Ascending aorta (tissue), 2 donors: ENCODE results near the gene CD7. TPM values are rescaled to one million over a fixed set of nuclear protein-coding genes. Genes with fewer than 3 reads are reported as not detected.

Experiments used
- DNase-seq, 2 donors: peaks; one replicate each; pipeline ENCODE4 v3.0.0-alpha.2; 2019; ENCODE audit warnings: low spot score in 2 of 2
- H3K27ac ChIP-seq, 2 donors: fragments of 200-600 bp; sonication (generic); one replicate each; pipeline ENCODE4 v1.5.1; 2016 to 2017; ENCODE audit warnings: mild to moderate bottlenecking in 1 of 2
- H3K27me3 ChIP-seq: fragments of 200-600 bp; sonication (generic); one replicate; pipeline ENCODE4 v1.5.1; 2017
- H3K36me3 ChIP-seq, 2 donors: fragments of 200-600 bp; sonication (generic); one replicate each; pipeline ENCODE4 v1.5.1; 2016
- H3K4me1 ChIP-seq, 2 donors: fragments of 200-600 bp; sonication (generic); one replicate each; pipeline ENCODE4 v1.5.1; 2016 to 2017; ENCODE audit warnings: mild to moderate bottlenecking in 1 of 2
- H3K4me3 ChIP-seq, 2 donors: fragments of 200-600 bp; sonication (generic); one replicate each; pipeline ENCODE4 v1.5.1; 2016 to 2017; ENCODE audit warnings: mild to moderate bottlenecking in 1 of 2
- H3K9me3 ChIP-seq, 2 donors: fragments of 200-600 bp; sonication (generic); one replicate each; pipeline ENCODE4 v1.5.1; 2016
- CTCF ChIP-seq, 3 experiments: fragments of 200-600 bp in 2 of 3; fragments of 450-650 bp in 1 of 3; sonication (generic) in 2 of 3; IDR thresholded peaks; one replicate each; pipeline ENCODE4 v1.5.1; 2016 to 2019; ENCODE audit warnings: antibody characterized with exemption in 3 of 3, mild to moderate bottlenecking in 1 of 3, moderate library complexity in 1 of 3
- intact Hi-C: fragments of 100-400 bp; cut with DNase I; formaldehyde crosslinking; loops from one replicate; pipeline ENCODE4 v1.15.1; 2023
- total RNA-seq: library from RNA; depleted of rRNA; stranded (reverse); fragments of >200 nt; gene quantifications from one replicate; pipeline ENCODE4 v1.1.0, GENCODE V29; 2016

The CD7 gene
- total RNA-seq, 1 donor from 2014 or later, result 6.7 TPM

- Histone ChIP-seq H3K27ac (no peak overlapping the region), H3K27me3 (no peaks in the 10 kb centered on the region), H3K4me3 (no peak overlapping the region), H3K9me3 (no peaks in the 10 kb centered on the region), H3K36me3 (no peaks in the 10 kb centered on the region), H3K4me1 (peaks cover 12 to 26% of the 10 kb centered on the region in 2 donors)
- no peak for DNase-seq
- no peak for TF ChIP-seq CTCF (IDR thresholded peaks at IDR 0.05)
- intact Hi-C loops, result no loop called here
Observed at GRCh38 chr17:82301300-82301915, 16.0 kb downstream of the CD7 start.

GRCh38 chr17:82300707-82301270 lies 16.6 kb downstream of the CD7 start:
- peak in 1 of 2 donors; percentile 81 for DNase-seq

GRCh38 chr17:82300228-82300627 lies 17.2 kb downstream of the CD7 start:
- no peaks in the 10 kb centered on the region for H3K9me3 ChIP-seq
- no peak overlapping the region for H3K4me3 ChIP-seq
- no peak for DNase-seq
- no peaks in the 10 kb centered on the region for H3K27me3 ChIP-seq
- peaks cover 12 to 28% of the 10 kb centered on the region in 2 donors for H3K4me1 ChIP-seq
- TF ChIP-seq CTCF (IDR thresholded peaks at IDR 0.05), result no peak
- no peak overlapping the region for H3K27ac ChIP-seq
- H3K36me3 ChIP-seq, result no peaks in the 10 kb centered on the region
- intact Hi-C loops, result no loop called here

More at GRCh38 chr17:82300707-82301270, 16.6 kb downstream of the CD7 start:
- no peak overlapping the region for H3K27ac ChIP-seq
- no peaks in the 10 kb centered on the region for H3K9me3 ChIP-seq
- H3K4me3 ChIP-seq, result no peak overlapping the region
- TF ChIP-seq CTCF (IDR thresholded peaks at IDR 0.05), result peak; percentile 56 to 72 (median 57)
- intact Hi-C loops, result no loop called here
- peaks cover 12 to 28% of the 10 kb centered on the region in 2 donors for H3K4me1 ChIP-seq
- H3K27me3 ChIP-seq, result no peaks in the 10 kb centered on the region
- no peaks in the 10 kb centered on the region for H3K36me3 ChIP-seq

- no peaks in the 10 kb centered on the region for H3K27me3 ChIP-seq
- no peaks in the 10 kb centered on the region for H3K9me3 ChIP-seq
- peak overlapping the region in 1 of 2 donors; percentile 83 for H3K27ac ChIP-seq
- peaks cover 12 to 28% of the 10 kb centered on the region in 2 donors for H3K4me1 ChIP-seq
- no peak for DNase-seq
- no peaks in the 10 kb centered on the region for H3K36me3 ChIP-seq
- H3K4me3 ChIP-seq, result no peak overlapping the region
- TF ChIP-seq CTCF (IDR thresholded peaks at IDR 0.05), result no peak
- intact Hi-C loops, result no loop called here
Observed at GRCh38 chr17:82299452-82299851, 18.0 kb downstream of the CD7 start.

GRCh38 chr17:82298538-82299421 lies 18.6 kb downstream of the CD7 start:
- H3K9me3 ChIP-seq, result no peaks in the 10 kb centered on the region
- peak overlapping the region; percentile 83 to 90 for H3K27ac ChIP-seq
- TF ChIP-seq CTCF (IDR thresholded peaks at IDR 0.05), result no peak
- H3K27me3 ChIP-seq, result no peaks in the 10 kb centered on the region
- peaks cover 12 to 28% of the 10 kb centered on the region in 2 donors for H3K4me1 ChIP-seq
- no peaks in the 10 kb centered on the region for H3K36me3 ChIP-seq
- peak overlapping the region; percentile 54 to 67 for H3K4me3 ChIP-seq
- intact Hi-C loops, result loop anchor here (1.0 kb wide), 2 partner anchors 25 to 31 kb away; partner anchors contain the start of gene CSNK1D
- DNase-seq, result no peak
